Trophoblast cell (in vitro differentiated cells and primary cell): ENCODE measurements around the gene PHPT1.
"Not testable (repeated sequence)": the region's sequence is repeated elsewhere in the genome, so short reads cannot be mapped to it uniquely, and the experiment has no call there.

Experiments used
- DNase-seq, 2 donors: peaks; one replicate each; pipeline ENCODE4 v3.0.0-alpha.2; 2016
- H2AFZ ChIP-seq: 2 replicates; pipeline ENCODE4 v1.6.1; 2013; ENCODE audit warnings: low read length, moderate library complexity, mild to moderate bottlenecking; ENCODE audit not compliant: insufficient read depth, poor library complexity
- H2AK5ac ChIP-seq: 2 replicates; pipeline ENCODE4 v1.6.1; 2013; ENCODE audit warnings: mild to moderate bottlenecking, low read length
- H2BK120ac ChIP-seq: 2 replicates; pipeline ENCODE4 v1.6.1; 2013; ENCODE audit warnings: low read length, mild to moderate bottlenecking, moderate library complexity; ENCODE audit not compliant: insufficient read depth, poor library complexity
- H2BK12ac ChIP-seq: 2 replicates; pipeline ENCODE4 v1.6.1; 2013; ENCODE audit warnings: mild to moderate bottlenecking, low read length, moderate library complexity
- H2BK5ac ChIP-seq: 2 replicates; pipeline ENCODE4 v1.6.1; 2013; ENCODE audit warnings: low read length, low read depth, moderate library complexity, mild to moderate bottlenecking; ENCODE audit not compliant: poor library complexity
- H3K14ac ChIP-seq: 2 replicates; pipeline ENCODE4 v1.6.1; 2013; ENCODE audit warnings: mild to moderate bottlenecking, low read length
- H3K18ac ChIP-seq: 2 replicates; pipeline ENCODE4 v1.6.1; 2013; ENCODE audit warnings: mild to moderate bottlenecking, low read length
- H3K23ac ChIP-seq: 2 replicates; pipeline ENCODE4 v1.6.1; 2013; ENCODE audit warnings: low read length
- H3K27ac ChIP-seq: 2 replicates; pipeline ENCODE4 v1.5.1; 2013; ENCODE audit warnings: low read depth, mild to moderate bottlenecking, inconsistent platforms, low read length, moderate library complexity
- H3K27me3 ChIP-seq: 2 replicates; pipeline ENCODE4 v1.6.1; 2013; ENCODE audit warnings: inconsistent platforms, mild to moderate bottlenecking, low read length, moderate library complexity; ENCODE audit not compliant: insufficient read depth
- H3K36me3 ChIP-seq, 2 experiments: 1 replicate in 1 of 2; 2 replicates in 1 of 2; pipeline ENCODE4 v1.6.1; 2013; ENCODE audit warnings: low read length in 2 of 2, mild to moderate bottlenecking in 2 of 2, moderate library complexity in 1 of 2; ENCODE audit not compliant: insufficient read depth in 2 of 2, control insufficient read depth in 1 of 2
- H3K4ac ChIP-seq: 2 replicates; pipeline ENCODE4 v1.6.1; 2013; ENCODE audit warnings: low read depth, mild to moderate bottlenecking, low read length, moderate library complexity
- H3K4me1 ChIP-seq, 2 experiments: 1 replicate in 1 of 2; 2 replicates in 1 of 2; pipeline ENCODE4 v1.6.1; 2013; ENCODE audit warnings: low read length in 2 of 2, mild to moderate bottlenecking in 2 of 2, moderate library complexity in 1 of 2; ENCODE audit not compliant: insufficient read depth in 2 of 2, control insufficient read depth in 1 of 2
- H3K4me2 ChIP-seq: 2 replicates; pipeline ENCODE4 v1.6.1; 2013; ENCODE audit warnings: inconsistent platforms, mild to moderate bottlenecking, low read length, moderate library complexity
- H3K4me3 ChIP-seq: 2 replicates; pipeline ENCODE4 v1.5.1; 2013; ENCODE audit warnings: mild to moderate bottlenecking, low read depth, low read length, inconsistent platforms
- H3K79me1 ChIP-seq: one replicate; pipeline ENCODE4 v1.6.1; 2013; ENCODE audit warnings: low read length
- H3K79me2 ChIP-seq: 2 replicates; pipeline ENCODE4 v1.6.1; 2013; ENCODE audit warnings: low read length, mild to moderate bottlenecking; ENCODE audit not compliant: control insufficient read depth, insufficient read depth, poor library complexity
- H3K9ac ChIP-seq: 2 replicates; pipeline ENCODE4 v1.6.1; 2013; ENCODE audit warnings: mild to moderate bottlenecking, low read length
- H3K9me3 ChIP-seq: 2 replicates; pipeline ENCODE4 v1.6.1; 2013; ENCODE audit warnings: low read depth, mild to moderate bottlenecking, control low read depth, inconsistent platforms, low read length; ENCODE audit not compliant: insufficient read depth
- H4K12ac ChIP-seq: 2 replicates; pipeline ENCODE4 v1.6.1; 2013; ENCODE audit warnings: low read depth, mild to moderate bottlenecking, low read length, moderate library complexity
- H4K8ac ChIP-seq: 2 replicates; pipeline ENCODE4 v1.6.1; 2013; ENCODE audit warnings: low read depth, mild to moderate bottlenecking, low read length, moderate library complexity
- H4K91ac ChIP-seq: one replicate; pipeline ENCODE4 v1.6.1; 2013; ENCODE audit warnings: low read depth, mild to moderate bottlenecking, low read length, moderate library complexity
- WGBS: extraction: QIAGEN DNeasy Blood & Tissue Kit; methylation state at CpG from one replicate; pipeline ENCODE4 v1.1.7; 2013; ENCODE audit warnings: missing lambda C conversion rate; ENCODE audit not compliant: insufficient read length, insufficient coverage; ENCODE audit errors: extremely low coverage; 5-methylcytosine and 5-hydroxymethylcytosine counted together

Gene PHPT1

GRCh38 chr9:136867917-136868316, 18.7 kb downstream of the PHPT1 start:
- Histone ChIP-seq H2BK5ac (no peak overlapping the region), H2AK5ac (no peak overlapping the region), H2AFZ (no peak overlapping the region), H3K4me3 (no peak overlapping the region), H3K4ac (no peak overlapping the region), H3K14ac (no peak overlapping the region), H3K79me1 (peaks cover 4% of the 10 kb centered on the region), H3K4me1 (peaks cover 6 to 7% of the 10 kb centered on the region in 2 experiments), H2BK12ac (no peak overlapping the region), H3K27ac (no peak overlapping the region), H3K36me3 (peaks cover 11 to 18% of the 10 kb centered on the region in 2 experiments), H3K27me3 (no peaks in the 10 kb centered on the region), H3K23ac (no peak overlapping the region), H3K9me3 (peaks cover 25% of the 10 kb centered on the region), H3K18ac (no peak overlapping the region), H2BK120ac (no peak overlapping the region), H3K4me2 (no peak overlapping the region), H3K9ac (no peak overlapping the region), H4K12ac (no peak overlapping the region), H4K8ac (no peak overlapping the region), H3K79me2 (peaks cover 10% of the 10 kb centered on the region), H4K91ac (no peak overlapping the region)
- no CpG with 5 or more reads among the region's 18 CpGs for WGBS
- no peak for DNase-seq

GRCh38 chr9:136868644-136869043, 19.4 kb downstream of the PHPT1 start:
- H2BK12ac ChIP-seq: no peak overlapping the region

GRCh38 chr9:136869611-136870010, 20.4 kb downstream of the PHPT1 start:
- H3K36me3 ChIP-seq, H3K4ac ChIP-seq, H3K4me1 ChIP-seq, H2AFZ ChIP-seq, H3K23ac ChIP-seq, H3K79me2 ChIP-seq, H2AK5ac ChIP-seq, H3K4me3 ChIP-seq, H3K18ac ChIP-seq, H3K27ac ChIP-seq, H3K79me1 ChIP-seq, H3K9ac ChIP-seq, H2BK12ac ChIP-seq, H2BK120ac ChIP-seq, H3K14ac ChIP-seq, H2BK5ac ChIP-seq, H4K12ac ChIP-seq, H3K27me3 ChIP-seq, H3K4me2 ChIP-seq, H4K8ac ChIP-seq, DNase-seq, H4K91ac ChIP-seq: not testable (repeated sequence)
- peaks cover 25% of the 10 kb centered on the region for H3K9me3 ChIP-seq
- WGBS: no CpG with 5 or more reads among the region's 2 CpGs

More at GRCh38 chr9:136868644-136869043, 19.4 kb downstream of the PHPT1 start:
- Histone ChIP-seq H2BK5ac (no peak overlapping the region), H3K4me3 (peak overlapping the region; percentile 5), H3K4me1 (peaks cover 6 to 7% of the 10 kb centered on the region in 2 experiments), H2AFZ (no peak overlapping the region), H4K12ac (no peak overlapping the region), H3K23ac (no peak overlapping the region), H2BK120ac (no peak overlapping the region), H3K18ac (no peak overlapping the region), H3K14ac (no peak overlapping the region), H3K36me3 (peaks cover 3 to 11% of the 10 kb centered on the region in 2 experiments), H3K9me3 (peaks cover 25% of the 10 kb centered on the region), H3K79me2 (peaks cover 10% of the 10 kb centered on the region), H3K27ac (no peak overlapping the region), H2AK5ac (no peak overlapping the region), H3K79me1 (peaks cover 4% of the 10 kb centered on the region), H3K4me2 (no peak overlapping the region), H3K4ac (no peak overlapping the region), H3K9ac (no peak overlapping the region), H4K91ac (no peak overlapping the region), H3K27me3 (no peaks in the 10 kb centered on the region), H4K8ac (no peak overlapping the region)
- no CpG with 5 or more reads among the region's 11 CpGs for WGBS
- no peak for DNase-seq

GRCh38 chr9:136875155-136875554, 25.9 kb downstream of the PHPT1 start:
- Histone ChIP-seq H3K4me1 (no peaks in the 10 kb centered on the region), H2BK120ac (no peak overlapping the region), H3K18ac (no peak overlapping the region), H4K12ac (no peak overlapping the region), H3K79me1 (no peaks in the 10 kb centered on the region), H4K8ac (no peak overlapping the region), H2AFZ (no peak overlapping the region), H3K27ac (no peak overlapping the region), H4K91ac (no peak overlapping the region), H3K14ac (no peak overlapping the region), H3K9me3 (peaks cover 15% of the 10 kb centered on the region), H3K9ac (no peak overlapping the region), H3K4ac (no peak overlapping the region), H3K36me3 (no peaks in the 10 kb centered on the region), H2AK5ac (no peak overlapping the region), H3K23ac (no peak overlapping the region), H2BK12ac (no peak overlapping the region), H3K27me3 (no peaks in the 10 kb centered on the region), H2BK5ac (no peak overlapping the region), H3K4me3 (no peak overlapping the region), H3K4me2 (no peak overlapping the region), H3K79me2 (no peaks in the 10 kb centered on the region)
- WGBS: no CpG with 5 or more reads among the region's 6 CpGs
- DNase-seq: peak; percentile 36 to 76
